Measurements from ENCODE around the gene G3BP1.
"Not testable (repeated sequence)": the region's sequence is repeated elsewhere in the genome, so short reads cannot be mapped to it uniquely, and the experiment has no call there.

The G3BP1 gene

GRCh38 chr5:151757233-151758140, 14.3 kb upstream of the G3BP1 start:
- peak; percentile 47 for DNase-seq

GRCh38 chr5:151758141-151758429, 13.7 kb upstream of the G3BP1 start:
- peak; percentile 63 for DNase-seq

- peak; percentile 96 for DNase-seq
Measured at GRCh38 chr5:151758430-151759241, 13.1 kb upstream of the G3BP1 start, which contains the start of gene ATOX1. ATOX1 (minus strand) TSS chr5:151758631; CDS start chr5:151758551, 80 bp downstream.

DNA sequence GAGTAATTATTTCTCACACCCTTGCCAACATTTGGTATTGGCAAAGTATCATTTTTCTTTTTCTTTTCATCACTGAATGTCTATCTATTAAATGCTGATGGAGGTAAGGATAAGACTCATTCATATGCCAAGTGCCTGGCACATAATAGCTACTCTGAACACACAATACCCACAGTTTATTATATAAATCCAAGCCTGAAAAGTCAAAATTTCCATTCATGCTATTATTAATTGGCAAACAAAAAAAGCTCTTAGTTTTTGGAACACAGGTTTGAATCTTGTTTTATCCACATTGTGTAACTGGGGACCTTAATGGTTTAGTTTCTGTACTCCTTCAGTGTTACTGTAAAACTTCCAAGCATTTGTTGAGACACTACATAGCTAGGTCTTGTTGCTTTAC, 7.0 kb upstream of the G3BP1 start:
- no peak for DNase-seq

DNA sequence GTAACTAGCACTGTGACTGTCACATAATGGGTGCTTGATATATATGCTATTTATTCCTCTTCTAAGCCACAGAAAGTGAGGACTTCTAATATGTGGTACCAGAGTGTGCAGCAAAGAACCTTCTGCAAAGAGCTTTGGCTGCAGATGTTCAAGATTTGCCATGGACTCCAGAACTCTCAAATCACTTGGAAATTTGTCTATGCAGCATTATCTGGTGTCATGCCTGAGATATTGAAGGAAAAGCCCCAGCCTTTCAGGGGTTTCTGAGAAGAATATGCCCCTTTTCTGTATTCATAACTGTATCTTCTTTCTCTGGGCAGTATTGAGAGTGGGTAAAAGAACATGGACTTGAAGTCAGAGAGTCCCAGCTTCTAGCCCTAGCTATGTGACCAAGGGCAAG, 4.8 kb upstream of the G3BP1 start:
- DNase-seq, result no peak

- peak; percentile 83 for DNase-seq
Measured at GRCh38 chr5:151770383-151771258, 1.1 kb upstream of the G3BP1 start.

DNA sequence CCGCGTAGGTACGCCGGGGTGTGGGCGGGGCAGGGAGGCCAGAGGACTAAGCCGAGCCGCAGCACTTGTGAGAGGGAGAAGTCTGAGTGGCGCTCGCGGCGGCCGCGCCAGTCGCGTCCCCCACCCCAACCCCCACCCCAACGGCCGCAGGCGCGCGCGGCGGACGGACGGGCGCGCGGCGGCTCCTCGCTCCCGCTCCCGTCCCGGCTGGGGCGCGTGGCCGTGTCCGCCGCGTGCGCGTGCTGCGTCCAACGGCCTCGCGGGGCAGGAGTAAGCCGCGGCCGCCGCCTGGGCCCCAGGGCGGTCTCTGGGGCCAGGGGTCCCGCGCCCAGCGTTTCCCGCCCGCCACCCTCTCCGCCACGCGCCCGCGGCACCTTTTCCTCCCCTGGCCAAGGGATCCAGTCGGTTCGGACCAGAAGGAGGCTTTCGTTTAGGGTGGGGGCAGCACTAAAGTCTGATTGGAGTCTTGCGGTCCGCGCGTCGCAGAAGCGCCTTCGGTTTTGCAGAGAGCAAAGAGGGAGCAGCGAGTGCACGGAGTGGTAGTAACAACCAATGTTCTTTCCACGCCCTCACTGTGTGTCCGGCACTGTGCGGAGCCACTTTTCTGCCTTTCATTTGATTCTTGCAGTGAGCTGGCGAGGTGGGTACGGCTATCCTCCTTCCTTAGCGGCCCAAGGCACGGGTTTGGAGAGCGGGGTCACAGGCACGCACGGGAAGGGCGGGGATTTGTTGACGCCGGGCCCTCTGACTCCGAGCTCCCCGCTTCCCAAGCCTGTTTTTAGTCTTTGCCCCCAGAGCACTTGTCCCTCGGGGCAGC, 483 bp downstream of the G3BP1 start:
- DNase-seq, result peak; percentile 63

DNA sequence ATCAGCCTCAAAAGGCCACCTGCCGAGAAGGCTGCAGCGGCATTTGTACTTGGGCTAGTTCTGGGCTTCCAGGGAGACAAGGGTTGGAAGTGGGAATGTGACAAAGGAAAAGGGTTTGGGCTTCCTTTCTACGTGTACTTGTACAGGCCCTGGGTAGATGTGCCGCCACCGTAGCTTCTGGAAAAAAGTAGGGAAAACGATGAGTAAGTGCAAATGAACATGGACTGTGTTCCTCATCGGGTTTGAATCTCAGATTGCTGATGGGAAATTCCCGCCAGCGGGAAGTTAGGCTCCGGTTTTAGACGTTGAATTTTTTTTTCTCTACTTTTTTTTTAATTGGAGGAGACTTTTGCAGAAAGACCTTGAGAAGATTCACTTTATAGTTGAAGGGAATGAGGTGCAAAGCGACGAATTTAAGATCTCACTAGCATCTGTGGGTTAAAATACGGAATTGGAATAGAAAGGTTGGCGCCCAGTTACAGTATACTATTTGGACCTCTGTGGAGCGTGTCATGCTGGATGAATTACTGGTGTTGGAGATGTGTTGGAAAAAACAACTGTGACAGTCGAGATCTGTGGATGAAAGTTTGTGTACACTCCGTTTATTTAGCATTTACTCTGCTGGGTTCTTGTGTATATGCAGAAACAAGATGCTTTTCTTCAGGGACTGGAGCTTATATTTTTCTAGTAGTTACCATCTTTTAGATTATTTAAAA, 1.2 kb downstream of the G3BP1 start:
- DNase-seq, result no peak

GRCh38 chr5:151773951-151774350, 2.2 kb downstream of the G3BP1 start:
- no peak for DNase-seq

DNA sequence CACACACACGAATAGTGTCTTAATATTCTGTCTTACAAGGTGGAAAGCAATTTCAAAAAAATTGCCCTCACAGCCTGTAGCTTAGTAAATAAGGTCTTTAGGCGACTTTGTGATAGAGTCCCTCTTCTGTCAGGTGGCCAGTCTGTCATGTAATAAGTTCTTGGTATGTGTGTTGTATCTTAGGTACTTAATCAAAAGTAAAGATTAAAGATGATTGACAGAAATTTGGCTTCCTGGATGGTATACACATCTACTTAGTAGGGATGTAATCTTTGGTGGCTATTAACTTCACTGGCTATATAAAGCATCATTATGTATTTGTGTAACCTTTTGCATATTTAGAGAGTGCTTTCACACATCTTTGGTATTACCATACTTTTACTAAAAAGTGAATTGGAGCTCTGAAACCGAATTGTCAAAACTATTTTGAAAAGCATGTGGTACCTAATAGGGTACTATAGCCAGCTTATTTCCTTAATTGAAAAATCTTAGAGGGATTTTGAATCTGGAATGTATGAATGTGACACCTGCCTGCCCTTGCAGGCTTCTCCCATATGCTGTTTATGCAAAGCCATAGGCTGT, 3.4 kb downstream of the G3BP1 start:
- no peak for DNase-seq

DNA sequence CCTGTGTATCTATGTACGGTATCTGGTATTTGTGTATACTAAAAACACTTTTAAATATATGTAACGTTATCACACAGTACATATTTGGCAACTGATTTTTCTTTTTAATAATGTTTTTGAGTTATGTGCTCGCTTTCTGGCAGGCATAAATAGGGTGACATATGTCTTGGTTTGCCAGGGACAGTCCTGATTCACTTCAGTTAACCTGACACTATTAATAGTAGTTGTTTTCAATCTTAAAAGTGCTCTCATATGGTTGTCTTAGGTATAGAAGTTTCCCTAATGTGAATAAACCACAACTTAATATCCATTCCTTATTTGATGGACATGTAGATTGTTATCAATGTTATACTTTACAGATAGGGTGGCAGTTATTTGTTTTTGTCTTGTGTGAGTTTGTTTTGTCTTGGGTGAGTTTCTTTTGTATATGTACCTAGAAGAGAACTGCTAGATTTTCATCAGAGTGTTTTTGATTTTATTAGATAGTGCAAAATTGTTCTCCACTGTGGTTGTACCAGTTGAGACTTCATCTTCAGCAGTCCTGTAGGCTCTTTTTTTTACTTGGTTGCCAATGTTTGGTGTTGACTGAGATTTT, 7.9 kb downstream of the G3BP1 start:
- no peak for DNase-seq

DNA sequence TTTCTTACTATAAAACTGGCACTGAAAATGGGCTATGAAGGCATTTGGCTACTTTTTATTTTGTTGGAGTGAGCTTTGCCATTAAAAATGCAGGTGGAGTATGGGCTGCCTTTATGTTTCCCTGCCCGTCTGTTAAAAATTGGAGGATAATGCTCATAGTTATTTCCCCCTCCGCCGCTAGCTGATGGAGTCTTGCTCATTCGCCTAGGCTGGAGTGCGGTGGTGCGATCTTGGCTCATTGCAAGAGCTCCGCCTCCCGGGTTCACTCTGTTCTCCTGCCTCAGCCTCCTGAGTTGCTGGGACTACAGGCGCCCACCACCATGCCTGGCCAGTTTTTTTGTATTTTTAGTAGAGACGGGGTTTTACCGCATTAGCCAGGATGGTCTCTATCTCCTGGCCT, 8.6 kb downstream of the G3BP1 start:
- no peak for DNase-seq

GRCh38 chr5:151781201-151781600, 9.4 kb downstream of the G3BP1 start:
- DNase-seq, result no peak

- DNase-seq, result not testable (repeated sequence)
Measured at GRCh38 chr5:151783664-151784063, 11.9 kb downstream of the G3BP1 start.

GRCh38 chr5:151784141-151784540, 12.4 kb downstream of the G3BP1 start:
- no peak for DNase-seq

- DNase-seq, result no peak
Measured at GRCh38 chr5:151786468-151786867, 14.7 kb downstream of the G3BP1 start.

- no peak for DNase-seq
Measured at GRCh38 chr5:151787817-151788216, 16.1 kb downstream of the G3BP1 start.

DNA sequence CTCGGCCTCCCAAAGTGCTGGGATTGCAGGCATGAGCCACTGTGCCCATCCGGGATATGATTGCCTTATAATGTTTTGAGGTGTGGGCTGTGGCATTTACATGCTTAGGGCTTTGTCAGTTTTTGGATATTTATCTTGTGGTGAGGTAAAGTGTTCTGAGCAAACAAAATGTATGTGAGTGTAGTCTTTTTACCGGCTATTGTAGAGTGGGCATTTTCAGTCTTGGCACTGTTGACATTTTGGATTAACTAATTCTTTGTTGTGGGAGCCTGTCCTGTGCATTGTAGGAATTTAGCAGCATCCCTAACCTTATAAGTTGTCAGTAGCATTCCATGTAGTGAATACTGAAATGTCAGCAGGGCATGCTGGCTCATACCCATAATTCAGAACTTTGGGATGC, 21.6 kb downstream of the G3BP1 start:
- no peak for DNase-seq

DNA sequence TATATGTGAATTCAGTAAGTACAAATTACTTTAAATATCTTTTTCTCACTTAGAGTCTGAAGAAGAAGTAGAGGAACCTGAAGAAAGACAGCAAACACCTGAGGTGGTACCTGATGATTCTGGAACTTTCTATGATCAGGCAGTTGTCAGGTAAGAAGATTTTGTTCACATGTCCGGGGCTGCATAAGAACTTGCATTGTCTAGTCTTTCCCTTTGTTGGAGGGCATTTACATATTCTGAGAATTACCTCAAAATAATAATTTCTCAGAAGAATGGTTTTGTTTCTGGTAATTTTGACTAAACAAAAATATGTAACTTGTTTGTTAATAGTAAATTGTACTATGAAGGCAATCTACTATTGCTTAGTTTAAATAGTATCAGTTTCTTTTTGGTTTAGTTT, 23.7 kb downstream of the G3BP1 start:
- no peak for DNase-seq

GRCh38 chr5:151798674-151799073, 26.9 kb downstream of the G3BP1 start:
- no peak for DNase-seq

DNA sequence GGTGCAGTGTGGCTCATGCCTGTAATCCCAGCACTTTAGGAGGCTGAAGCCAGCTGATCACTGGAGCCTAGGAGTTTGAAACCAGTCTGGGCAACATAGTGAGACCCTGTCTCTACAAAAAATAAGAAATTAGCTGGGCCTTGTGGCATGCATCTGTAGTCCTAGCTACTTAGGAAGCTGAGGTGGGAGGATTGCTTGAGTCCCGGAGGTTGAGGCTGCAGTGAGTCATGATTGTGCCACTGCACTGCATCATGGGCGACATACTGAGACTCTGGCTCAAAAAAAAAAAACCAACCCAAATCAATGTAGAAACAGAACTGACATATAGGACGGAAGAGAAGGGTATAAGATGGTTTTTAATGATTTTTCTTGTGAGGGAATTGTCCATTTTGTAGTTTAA, 27.7 kb downstream of the G3BP1 start:
- no peak for DNase-seq
